Kasumi-1 (cell line): ENCODE results near the gene NSUN5.
"Not testable (repeated sequence)": the region's sequence is repeated elsewhere in the genome, so short reads cannot be mapped to it uniquely, and the experiment has no call there.

Source experiments
- DNase-seq, 2 experiments: peaks; one replicate each; lab custom pipeline; 2025; lab: John Stamatoyannopoulos, UW

The NSUN5 gene

DNA sequence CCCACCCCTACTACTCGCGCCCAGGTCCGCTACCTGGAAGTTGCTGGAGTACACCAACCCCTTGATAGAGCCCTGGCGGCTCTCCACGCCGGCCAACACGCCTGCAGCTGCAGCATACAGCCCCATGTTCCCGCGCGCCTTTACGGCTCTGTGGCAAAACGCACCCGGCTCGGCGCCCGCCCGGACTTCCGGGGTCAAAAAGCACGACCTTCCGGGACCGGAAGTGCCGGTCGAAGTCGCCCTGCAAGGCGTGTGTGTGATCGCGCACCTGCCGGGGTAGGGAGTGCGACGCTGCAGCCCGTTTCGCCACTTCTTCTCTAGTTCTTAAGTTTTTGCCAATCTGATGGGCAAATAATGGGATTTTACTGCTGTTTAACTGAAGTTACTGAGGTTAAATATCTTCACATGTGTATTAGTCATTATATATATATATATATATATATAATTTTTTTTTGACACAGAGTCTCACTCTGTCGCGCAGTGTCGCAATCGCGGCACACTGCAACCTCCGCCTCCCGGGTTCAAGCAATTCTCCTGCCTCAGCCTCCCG is at the start of gene NSUN5:
NSUN5 (minus strand) TSS at position 162 of the 550 bp plus-strand sequence; CDS start at position 126, 36 bp downstream.
- peak; percentile 68 to 71 for DNase-seq

DNA sequence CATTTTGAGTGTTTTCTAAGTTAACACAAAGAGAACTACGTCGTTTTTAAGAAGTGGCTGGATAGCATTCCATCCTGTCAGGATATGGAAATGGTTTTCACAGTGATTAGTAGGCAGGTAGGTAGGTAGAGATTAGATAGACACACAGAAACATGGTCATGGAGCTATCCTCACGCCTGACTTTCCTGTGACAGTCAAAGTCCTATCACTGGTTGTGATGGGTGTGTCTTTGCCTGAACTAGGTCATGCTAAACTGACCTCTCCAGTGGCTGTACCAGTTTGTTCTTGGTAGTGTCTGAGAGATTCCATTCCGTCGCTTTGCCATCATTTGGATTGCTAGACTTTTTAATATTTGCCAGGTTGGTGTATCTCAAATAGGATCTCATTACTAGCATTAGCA is 47.5 kb upstream of the NSUN5 start:
- no peak for DNase-seq

DNA sequence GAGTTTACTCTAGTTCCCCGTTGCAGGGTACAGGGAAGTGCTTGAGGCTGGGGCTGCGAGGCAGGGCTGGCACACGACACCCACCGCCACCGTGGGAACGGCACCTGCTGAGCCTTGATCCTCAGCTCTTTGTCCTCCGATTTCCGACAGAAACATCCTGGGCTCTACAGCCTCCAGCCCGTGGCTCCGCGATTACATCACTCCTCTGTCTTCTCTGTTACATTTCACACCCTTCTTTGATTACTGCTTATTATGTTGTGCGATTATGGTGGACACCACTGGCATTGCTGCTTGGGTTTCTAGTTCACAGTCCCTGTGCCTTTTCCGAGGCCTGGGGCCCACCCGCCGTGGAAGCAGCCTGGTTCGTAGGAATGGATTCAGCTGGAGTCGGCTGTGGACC is 46.2 kb upstream of the NSUN5 start:
- no peak for DNase-seq

DNA sequence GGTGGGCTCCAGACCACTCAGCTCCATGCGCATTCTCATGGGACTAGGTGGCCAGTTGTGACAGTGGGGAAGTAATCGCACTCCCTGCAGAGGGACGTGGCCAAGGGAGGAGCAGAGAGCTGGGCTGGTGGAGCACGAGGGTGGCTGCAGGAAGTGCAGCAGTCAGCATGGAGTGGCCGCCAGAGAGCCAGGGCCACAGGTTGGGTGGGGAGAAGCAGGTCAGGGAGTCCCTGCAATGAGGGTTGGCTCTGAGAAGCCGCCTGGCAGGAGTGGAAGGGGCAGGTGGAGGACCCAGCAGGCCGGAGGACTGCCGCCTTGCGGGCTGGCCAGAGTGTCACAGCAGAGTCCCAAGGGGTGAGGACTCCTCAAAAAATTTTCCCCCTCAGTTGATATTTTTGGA is 45.6 kb upstream of the NSUN5 start:
- DNase-seq, result no peak

DNA sequence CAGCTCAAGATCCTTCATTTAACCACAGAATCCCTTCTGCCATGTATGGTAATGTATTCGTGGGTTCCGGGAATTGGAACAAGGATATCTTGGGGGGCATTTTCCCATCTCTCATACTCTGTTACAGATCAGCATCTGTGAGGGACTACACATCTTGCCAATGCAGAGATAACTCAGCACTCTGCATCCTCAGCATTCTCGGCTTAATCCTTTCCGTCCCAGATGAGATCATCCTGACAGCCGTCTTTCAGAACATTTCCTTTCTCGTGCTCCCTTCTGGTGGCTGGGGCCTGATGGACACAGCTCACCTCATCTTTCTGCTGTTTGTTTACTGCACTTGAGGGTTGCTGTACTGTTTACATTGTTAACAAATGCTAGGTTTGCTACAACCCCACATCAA is 44.6 kb upstream of the NSUN5 start:
- no peak for DNase-seq

DNA sequence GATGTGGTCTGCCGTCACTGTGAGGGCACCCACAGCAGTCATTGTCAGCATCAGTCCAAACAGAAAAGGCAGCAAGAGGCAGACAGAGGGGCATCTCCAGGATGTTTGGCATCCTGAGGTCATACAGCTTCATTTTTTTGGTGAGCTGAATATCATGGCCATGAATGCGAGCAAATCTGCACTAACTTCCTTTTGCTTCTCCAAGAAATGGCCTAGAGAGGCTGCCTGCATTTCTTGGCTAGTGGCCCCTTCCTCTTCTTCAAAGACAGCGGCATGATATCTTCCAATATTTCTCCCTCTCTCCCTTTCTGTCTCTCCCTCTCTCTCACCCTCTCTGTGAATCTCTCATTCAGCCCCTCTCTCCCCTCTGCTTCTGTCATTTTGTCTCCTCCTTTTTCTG is 44.2 kb upstream of the NSUN5 start:
- no peak for DNase-seq

DNA sequence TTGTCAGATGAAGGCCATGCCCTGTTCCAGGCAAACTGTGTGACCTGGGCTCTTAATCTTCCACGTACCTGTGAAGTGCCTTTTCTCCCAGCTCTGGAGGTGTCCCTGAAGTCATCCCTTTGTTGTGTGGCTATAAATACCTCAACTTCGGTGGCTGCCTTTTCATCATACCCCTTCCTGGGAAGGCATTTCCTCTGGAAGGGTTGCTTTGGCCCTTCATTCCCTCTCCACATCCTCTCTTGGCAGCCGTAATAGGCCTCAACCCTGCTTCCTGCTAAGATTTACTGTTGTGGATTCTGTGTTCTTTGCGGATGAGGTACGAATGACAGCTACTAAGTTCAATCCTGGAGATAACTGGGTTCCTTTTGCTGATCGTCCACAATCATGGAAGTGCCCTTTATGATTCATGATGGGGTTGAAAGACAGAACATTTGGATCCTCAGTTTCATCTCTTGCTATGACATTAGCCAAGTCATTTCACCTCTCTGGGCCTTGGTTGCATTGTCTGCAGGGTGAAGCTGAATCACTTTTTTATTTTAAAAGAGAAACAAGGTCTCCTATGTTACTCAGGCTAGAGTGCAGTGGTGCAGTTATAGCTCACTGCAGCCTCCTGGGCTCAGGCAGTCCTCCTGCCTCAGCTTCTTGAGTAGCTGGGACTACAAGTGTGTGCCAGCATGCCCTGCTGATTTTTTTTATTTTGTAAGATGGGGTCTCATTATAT is 43.0 kb upstream of the NSUN5 start:
- DNase-seq, result no peak

DNA sequence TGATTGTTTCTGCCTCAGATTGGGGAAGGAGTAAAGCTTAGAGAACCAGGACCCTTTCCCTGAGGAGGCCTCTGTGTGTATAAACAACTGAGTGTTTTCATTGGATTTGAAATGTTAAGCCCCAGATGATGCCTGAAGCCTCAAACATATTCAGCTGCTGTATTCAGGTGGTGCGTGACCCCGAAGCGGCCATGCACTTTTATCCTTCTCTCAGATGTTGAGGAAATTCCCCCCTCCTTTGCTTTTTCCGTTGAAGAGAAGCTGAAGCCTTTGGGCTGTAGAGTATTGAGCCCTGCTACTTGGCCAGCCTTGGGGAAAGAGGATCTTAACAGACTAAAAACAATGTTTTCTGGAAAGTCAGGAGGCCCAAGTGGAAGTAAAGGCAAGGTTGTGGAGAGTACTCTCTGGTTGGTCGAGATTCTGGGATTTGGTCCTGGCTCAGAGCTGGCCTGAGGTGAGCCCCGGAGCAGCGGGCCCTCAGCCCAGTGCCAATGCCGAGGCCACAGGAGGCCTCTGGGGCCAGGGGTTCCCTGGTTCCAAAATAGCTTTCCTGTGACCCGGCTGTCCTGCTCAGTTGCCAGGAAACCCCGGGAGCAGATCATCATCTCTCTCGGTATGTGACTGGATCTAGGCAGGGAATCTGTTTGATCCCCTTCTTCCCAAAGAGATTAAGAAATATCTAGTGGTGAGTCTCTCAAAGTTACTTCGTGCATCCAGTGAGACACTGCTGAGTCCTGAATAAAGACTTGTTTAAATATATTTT is 41.9 kb upstream of the NSUN5 start:
- no peak for DNase-seq

DNA sequence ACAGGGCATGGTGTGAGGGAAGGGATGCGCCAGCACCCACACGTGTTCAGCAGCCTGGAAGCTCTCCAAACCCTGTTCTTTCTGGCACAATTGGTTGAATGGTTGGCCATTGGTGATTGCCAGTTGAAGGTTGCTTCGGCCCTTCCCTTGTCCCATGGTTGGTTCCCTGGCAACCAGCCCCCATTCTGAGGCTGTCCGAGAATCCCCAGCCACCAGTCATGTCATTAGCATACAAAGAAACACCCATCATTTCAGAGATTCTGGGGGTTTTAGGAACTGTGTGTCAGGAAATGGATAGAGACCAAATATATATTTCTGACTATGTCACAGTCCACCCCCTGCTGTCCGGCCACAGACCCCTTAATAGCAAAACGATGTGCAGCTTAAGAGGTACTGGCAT is 41.1 kb upstream of the NSUN5 start:
- no peak for DNase-seq

DNA sequence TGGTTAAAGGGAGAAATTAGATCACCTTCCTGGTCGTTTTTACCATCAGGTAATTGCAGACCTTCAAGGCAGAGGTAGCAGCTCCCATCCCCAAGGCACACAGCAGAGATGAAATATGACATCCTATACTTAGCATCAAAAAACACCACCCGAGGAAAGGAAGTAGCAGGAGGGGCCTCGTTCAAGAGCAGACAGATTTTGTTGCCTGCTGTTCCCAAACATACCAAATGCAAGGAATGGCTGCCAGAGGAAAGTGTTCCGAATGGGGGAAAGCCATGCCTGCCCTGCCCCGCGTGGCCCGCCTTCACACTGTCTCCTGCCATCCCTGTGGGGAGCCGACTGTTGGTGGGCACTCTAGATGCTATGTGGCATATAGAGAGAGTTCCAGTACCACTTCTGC is 37.3 kb upstream of the NSUN5 start:
- no peak for DNase-seq

DNA sequence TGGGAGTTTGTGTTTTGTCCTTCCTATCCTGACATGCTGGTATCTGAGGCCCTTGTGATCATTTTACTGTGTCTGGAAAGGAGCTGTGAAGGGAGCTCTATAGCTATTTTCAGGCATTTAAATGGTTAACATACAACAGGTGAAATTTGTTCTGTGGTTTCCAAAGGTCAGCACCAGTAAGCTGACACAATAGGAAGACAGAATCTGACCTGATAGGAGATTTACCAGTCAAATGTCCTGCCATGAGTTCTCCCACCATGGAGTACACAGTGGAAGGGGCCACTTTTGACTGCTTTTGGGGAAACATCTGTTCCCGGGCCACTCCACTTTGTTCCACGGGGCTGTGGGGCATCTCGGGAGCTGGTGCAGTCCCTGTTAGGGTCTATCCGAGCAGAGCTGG is 36.9 kb upstream of the NSUN5 start:
- no peak for DNase-seq

DNA sequence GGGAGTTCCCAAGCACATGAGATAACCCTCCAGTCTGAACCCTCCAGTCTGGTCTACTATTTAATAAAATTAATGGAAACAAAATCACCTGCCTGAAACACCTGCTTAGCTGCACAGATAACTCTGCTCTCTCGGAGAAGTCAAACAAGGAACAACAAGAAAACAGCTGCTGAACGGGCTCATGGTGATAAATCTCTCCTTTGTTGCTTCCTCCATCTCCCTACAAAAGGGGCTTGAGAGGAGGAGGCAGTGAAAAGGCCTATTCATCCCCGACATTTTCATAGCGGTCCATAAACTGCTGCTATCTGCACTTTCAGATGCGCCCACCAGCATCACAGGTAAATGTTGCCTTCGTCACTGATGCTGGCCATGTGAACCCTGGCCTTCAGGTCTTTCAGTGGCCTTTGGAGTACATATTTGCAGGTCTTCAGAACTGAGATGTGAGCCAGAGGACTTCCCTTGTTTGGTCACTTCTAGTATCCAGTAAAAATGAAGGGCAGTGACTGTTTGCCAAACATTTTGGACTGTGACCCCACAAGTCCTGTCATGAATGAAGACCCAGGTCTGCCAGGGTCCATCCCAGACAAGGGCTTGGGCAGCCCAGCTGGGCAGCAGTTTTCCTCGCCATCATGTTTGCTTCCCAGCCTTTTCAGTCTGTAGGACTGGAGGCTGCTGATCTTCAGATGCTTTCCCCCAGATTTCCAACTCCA is 35.2 kb upstream of the NSUN5 start:
- DNase-seq, result no peak

DNA sequence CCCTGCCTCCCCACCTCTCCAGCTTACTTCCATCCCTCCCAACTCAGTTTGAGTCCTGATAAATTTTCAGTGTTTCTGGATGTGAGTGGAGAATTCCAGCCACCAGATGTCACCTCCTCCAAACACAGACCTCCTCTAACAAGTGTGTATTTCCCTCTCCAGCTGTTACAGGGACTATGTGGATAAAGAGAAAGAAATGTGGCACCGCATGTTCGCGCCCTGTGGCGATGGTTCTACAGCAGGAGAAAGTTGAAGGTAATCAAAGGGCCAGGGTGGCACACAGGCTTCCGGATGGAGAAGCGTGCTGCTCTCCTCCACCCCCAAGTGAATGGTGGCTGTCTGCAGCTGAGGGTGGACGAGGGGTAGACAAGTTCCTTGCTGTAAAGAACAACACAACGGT is 34.0 kb upstream of the NSUN5 start:
- DNase-seq, result no peak

DNA sequence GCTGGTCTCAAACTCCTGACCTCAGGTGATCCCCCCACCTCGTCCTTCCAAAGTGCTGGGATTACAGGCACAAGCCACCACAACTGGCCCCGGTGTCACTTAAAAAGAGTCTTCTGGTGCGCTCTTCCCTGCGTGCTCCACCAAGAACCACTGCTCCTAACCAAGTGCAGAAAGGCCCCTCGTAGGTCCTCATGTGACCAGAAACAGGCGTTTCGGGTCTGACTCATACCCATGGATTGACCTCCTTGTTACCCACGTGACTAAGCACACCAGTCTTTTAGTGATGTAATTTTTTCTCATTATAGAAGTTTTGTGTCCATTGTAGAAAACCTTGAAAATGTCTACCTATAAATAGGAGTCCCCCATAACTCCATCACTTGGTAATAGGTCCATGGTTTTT is 33.3 kb upstream of the NSUN5 start:
- DNase-seq, result no peak

DNA sequence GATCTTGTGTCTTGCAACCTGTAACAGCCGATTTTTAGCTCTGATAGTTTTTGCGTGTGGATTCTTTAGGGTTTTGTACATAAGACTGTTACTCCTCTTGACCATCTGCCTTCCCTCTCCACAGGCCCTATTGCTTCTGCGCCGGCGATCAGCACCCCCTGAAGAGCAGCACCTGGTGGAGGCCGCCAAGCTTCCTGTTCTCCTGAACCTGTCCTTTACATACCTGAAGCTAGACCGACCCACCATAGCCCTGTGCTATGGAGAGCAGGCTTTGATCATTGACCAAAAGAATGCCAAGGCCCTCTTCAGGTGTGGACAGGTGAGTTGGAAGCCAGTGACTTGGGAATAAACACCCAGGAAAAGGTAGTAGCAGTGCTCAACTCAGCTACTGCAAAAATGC is 31.9 kb upstream of the NSUN5 start:
- DNase-seq, result no peak

DNA sequence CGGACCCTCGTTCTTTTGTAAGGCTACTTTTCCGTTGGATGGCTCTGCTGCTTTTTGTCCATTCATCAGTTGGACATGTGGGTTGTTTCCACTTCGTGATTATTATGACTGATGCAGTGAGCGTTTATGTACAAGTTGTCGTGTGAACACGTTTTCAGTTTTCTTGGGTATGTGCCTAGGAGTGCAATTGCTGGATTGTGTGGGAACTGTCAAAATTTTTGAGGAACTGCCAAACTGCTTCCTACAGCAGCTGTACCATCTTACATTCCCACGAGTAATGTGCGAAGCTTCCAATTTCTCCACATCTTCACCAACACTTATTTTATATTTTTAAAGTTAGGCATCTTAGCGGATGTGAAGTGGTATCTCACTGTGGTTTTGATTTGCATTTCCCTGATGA is 29.7 kb upstream of the NSUN5 start:
- DNase-seq, result no peak

DNA sequence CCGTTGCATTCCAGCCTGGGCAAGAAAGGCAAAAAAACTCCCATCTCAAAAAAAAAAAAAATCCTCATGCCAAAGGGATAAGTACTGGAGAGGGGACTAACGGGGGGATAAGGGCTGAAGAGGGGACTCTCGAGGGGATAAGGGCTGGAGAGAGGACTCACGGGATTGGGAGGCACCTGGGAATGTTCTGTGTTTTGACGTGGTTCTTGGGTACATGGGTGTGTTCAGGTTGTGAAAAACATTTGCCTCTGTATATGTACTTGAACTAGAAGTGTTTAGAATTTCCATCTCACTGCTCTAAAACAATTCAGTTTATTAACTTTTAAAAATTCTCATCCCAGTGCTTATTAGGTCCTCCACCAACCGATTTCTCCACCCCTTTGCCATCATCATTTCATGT is 23.8 kb upstream of the NSUN5 start:
- DNase-seq, result no peak

DNA sequence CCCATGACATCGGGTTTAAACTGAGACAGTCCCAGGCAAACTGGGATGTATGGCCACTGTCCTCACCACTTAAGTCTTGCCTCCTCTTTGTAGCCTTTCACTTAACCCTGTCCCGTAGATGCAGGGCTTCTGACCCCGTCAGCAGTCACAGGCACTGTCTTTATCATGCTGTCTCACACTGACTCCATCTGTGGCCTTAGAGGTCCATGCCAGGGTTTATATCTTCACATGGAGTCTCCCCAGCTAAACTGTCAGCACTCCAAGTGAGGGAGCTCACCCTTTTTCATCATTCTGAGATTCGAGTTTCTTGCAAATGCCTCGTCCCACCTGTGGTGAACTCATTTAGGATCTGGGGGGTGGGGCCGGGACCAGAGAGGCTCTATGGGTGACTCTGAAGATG is 22.1 kb upstream of the NSUN5 start:
- no peak for DNase-seq

DNA sequence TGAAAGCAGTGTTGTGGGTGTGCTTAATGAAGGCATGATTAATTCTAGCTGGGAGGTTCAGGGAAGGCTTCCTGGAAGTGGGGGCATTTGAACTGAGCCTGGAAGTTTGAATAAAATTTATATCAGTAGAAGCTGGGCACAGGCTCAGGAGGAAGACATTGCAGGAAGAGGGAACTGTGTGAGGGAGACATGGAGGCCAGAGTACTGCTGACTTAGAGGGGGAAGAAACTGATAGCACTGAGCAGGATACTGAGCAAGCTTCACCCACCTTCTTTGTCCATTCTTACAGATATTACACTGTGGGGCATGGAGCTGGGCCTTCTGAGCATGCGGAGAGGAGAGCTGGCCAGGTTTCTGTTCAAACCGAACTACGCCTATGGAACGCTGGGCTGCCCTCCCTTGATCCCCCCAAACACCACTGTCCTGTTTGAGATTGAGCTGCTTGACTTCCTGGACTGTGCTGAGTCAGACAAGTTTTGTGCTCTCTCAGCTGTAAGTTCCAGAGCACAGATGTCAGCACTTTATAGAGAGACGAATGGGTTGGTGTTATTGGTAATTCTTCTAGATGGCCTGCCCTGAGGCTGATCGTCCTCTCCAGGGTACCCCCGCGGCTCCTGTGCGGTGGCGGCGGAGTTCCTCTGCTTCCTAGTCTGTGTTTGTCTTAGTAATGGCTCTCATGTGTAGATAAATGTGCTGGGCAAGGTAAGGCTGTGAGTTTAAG is 21.4 kb upstream of the NSUN5 start:
- DNase-seq, result no peak

DNA sequence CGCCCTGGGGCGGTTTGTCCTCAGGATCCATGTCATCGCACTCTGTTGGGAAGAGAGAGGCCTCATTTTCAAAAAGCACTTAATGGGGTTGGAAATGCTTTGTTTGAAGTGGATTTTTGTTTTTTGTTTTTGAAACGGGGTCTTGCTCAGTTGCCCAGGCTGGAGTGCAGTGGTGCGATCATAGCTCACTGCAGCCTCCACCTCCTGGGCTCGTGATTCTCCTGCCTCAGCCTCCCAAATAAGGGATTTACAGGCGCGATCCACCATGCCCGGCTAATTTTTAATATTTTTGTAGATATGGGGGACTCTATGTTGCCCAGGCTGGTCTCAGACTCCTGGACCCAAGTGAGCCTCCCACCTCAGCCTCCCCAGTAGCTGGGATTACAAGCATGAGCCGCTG is 20.1 kb upstream of the NSUN5 start:
- DNase-seq, result no peak

DNA sequence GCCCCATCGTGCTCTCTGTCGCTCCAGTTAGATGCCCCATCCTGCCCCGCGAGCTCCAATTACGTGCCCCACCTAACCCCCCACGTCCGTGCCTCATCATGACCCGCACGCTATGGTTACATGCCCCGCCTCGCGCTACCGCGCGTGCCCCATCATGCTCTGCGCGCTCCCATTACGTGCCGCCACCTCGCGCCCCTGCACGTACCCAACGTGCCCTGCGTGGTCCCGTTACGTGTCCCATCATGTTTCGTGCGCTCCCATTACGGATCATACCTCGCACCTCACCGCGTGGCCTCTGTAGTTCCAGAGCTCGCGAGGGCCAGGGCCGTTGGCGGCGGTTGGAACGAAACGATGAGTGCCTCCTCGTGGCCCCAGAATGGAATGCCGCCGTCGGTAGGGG is 19.3 kb upstream of the NSUN5 start, which contains the start of the genes FKBP6 and TRIM50:
FKBP6 (plus strand) TSS at position 240 of the 400 bp plus-strand sequence. CDS start 268 bp downstream, outside the sequence.
TRIM50 (minus strand) TSS at position 161 of the 400 bp plus-strand sequence. CDS start 3,295 bp downstream, outside the sequence.
- not testable (repeated sequence) for DNase-seq

DNA sequence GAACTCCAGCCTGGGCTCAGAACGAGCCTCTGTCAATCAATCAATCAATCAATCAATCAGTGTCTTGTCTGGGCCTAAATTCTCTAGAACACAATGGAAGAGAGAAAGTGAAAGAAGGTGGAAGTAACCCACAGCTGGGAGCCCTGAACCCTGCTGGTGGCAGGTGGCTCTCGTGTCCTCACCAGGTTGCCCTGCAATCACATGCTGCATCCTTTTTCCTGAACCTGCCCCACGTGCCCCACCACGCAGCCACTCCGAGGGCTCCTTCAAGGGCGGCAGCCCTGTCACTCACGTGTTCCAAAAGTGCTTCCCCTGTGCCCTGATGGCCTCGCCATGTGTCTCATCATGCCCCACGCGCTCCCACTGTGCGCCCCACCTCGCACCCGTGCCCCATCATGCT is 18.8 kb upstream of the NSUN5 start:
- DNase-seq, result not testable (repeated sequence)
